DOHH2 (cell line): Measurements from ENCODE around the gene SDS.

ENCODE experiments used
- H3F3A ChIP-seq: fragments of 200-600 bp; sonication (generic), shearing (Covaris generic); 2 replicates; pipeline ENCODE4 v1.6.0; 2016; ENCODE audit warnings: antibody characterized with exemption, mild to moderate bottlenecking; ENCODE audit not compliant: control insufficient read depth, insufficient read depth
- H3K27ac ChIP-seq: fragments of 200-600 bp; sonication (generic); 2 replicates; pipeline ENCODE4 v1.5.1; 2014; ENCODE audit warnings: low read depth, mild to moderate bottlenecking, low read length, moderate library complexity
- H3K27me3 ChIP-seq: fragments of 200-600 bp; sonication (generic); 2 replicates; pipeline ENCODE4 v1.6.1; 2014; ENCODE audit warnings: mild to moderate bottlenecking, low read length, mixed read lengths; ENCODE audit not compliant: control insufficient read depth
- H3K36me3 ChIP-seq: fragments of 200-600 bp; sonication (generic); 2 replicates; pipeline ENCODE4 v1.6.1; 2014; ENCODE audit warnings: mild to moderate bottlenecking, low read length, moderate library complexity, mixed read lengths; ENCODE audit not compliant: control insufficient read depth
- H3K4me1 ChIP-seq: fragments of 200-600 bp; sonication (generic); 2 replicates; pipeline ENCODE4 v1.6.1; 2014; ENCODE audit warnings: mild to moderate bottlenecking, low read length, mixed read lengths; ENCODE audit not compliant: control insufficient read depth
- H3K4me2 ChIP-seq: fragments of 200-600 bp; sonication (generic); 2 replicates; pipeline ENCODE4 v1.6.0; 2014; ENCODE audit warnings: mild to moderate bottlenecking, low read length, moderate library complexity
- H3K4me3 ChIP-seq: fragments of 200-600 bp; sonication (generic); 2 replicates; pipeline ENCODE4 v1.5.1; 2014; ENCODE audit warnings: mild to moderate bottlenecking, low read length, mixed read lengths
- H3K79me2 ChIP-seq: fragments of 200-600 bp; sonication (generic); 2 replicates; pipeline ENCODE4 v1.6.1; 2014; ENCODE audit warnings: mild to moderate bottlenecking, low read length, mixed read lengths; ENCODE audit not compliant: control insufficient read depth
- H3K9me2 ChIP-seq: fragments of 200-600 bp; sonication (generic); replicated peaks from 2 replicates; pipeline ENCODE4 v1.6.1; 2014; ENCODE audit warnings: mild to moderate bottlenecking, low read length, mixed read lengths; ENCODE audit not compliant: control insufficient read depth
- H3K9me3 ChIP-seq: fragments of 200-600 bp; sonication (generic); 2 replicates; pipeline ENCODE4 v1.6.1; 2014; ENCODE audit warnings: antibody characterized with exemption, low read length, mixed read lengths; ENCODE audit not compliant: control insufficient read depth, insufficient read depth
- H4K20me1 ChIP-seq: fragments of 200-600 bp; sonication (generic); 2 replicates; pipeline ENCODE4 v1.6.0; 2014; ENCODE audit warnings: low read depth, mild to moderate bottlenecking, antibody characterized with exemption, low read length, moderate library complexity; ENCODE audit not compliant: control insufficient read depth, insufficient read depth
- EZH2phosphoT487 ChIP-seq: fragments of 200-600 bp; sonication (generic); IDR thresholded peaks from 2 replicates; pipeline ENCODE4 v1.6.1; 2017; ENCODE audit warnings: borderline replicate concordance, mild to moderate bottlenecking, antibody characterized with exemption, low read length, moderate library complexity, mixed read lengths
- TF ChIP-seq, protein P1 (sequence below): fragments of 200-600 bp; sonication (generic); IDR thresholded peaks from one replicate; pipeline ENCODE4 v1.5.1; 2014; ENCODE audit warnings: antibody characterized with exemption, mild to moderate bottlenecking, low read depth, low read length; ENCODE audit not compliant: poor library complexity, severe bottlenecking

The SDS gene

DNA sequence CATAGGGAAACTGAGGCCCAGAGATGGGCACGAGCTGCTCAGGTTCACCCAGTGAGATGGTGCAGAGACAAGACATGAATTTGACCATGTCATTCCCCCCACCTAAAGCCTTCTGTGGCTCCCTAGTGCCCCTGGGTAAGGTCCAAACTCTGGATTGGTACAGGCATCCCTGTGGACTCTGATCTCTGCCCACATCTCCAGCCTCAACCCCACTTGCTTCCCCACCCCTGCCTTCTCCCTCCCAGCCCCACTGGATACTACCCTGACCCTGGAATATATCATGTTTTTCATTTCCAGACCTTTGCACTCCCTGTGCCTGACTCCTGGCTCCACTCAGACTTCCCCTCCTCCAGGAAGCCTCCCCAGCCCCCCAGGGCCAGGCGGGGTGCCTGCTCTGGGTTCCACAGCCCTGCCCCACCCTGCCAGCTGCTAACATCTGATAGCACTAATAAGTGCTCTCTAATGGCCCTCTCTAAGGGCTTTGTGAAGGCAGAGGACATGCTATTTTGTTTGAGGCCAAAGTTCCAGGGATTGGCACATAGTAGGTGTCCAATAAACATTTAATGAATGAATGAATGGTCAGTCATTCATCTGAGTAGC, 17.4 kb upstream of the SDS start:
- Histone ChIP-seq H3K9me2 (no peaks in the 10 kb centered on the region), H3F3A (no peaks in the 10 kb centered on the region), H3K4me3 (no peak overlapping the region), H4K20me1 (no peaks in the 10 kb centered on the region), H3K79me2 (no peaks in the 10 kb centered on the region), H3K4me1 (peaks cover 17% of the 10 kb centered on the region), H3K27me3 (peaks cover 25% of the 10 kb centered on the region), H3K9me3 (no peaks in the 10 kb centered on the region), H3K36me3 (no peaks in the 10 kb centered on the region), H3K27ac (no peak overlapping the region), H3K4me2 (no peak overlapping the region)
- no peak for TF ChIP-seq EZH2phosphoT487
- TF ChIP-seq, protein P1, sequence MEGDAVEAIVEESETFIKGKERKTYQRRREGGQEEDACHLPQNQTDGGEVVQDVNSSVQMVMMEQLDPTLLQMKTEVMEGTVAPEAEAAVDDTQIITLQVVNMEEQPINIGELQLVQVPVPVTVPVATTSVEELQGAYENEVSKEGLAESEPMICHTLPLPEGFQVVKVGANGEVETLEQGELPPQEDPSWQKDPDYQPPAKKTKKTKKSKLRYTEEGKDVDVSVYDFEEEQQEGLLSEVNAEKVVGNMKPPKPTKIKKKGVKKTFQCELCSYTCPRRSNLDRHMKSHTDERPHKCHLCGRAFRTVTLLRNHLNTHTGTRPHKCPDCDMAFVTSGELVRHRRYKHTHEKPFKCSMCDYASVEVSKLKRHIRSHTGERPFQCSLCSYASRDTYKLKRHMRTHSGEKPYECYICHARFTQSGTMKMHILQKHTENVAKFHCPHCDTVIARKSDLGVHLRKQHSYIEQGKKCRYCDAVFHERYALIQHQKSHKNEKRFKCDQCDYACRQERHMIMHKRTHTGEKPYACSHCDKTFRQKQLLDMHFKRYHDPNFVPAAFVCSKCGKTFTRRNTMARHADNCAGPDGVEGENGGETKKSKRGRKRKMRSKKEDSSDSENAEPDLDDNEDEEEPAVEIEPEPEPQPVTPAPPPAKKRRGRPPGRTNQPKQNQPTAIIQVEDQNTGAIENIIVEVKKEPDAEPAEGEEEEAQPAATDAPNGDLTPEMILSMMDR = no peak

- no peak overlapping the region for H3K4me3 ChIP-seq
- H3K9me2 ChIP-seq = no peaks in the 10 kb centered on the region
Observed at GRCh38 chr12:113418213-113418879, 14.7 kb upstream of the SDS start.

GRCh38 chr12:113416091-113416754, 12.5 kb upstream of the SDS start:
- H3K4me1 ChIP-seq = no peaks in the 10 kb centered on the region
- H3K9me2 ChIP-seq = no peaks in the 10 kb centered on the region
- H3K36me3 ChIP-seq = no peaks in the 10 kb centered on the region
- H3K27ac ChIP-seq = no peak overlapping the region
- H3K4me2 ChIP-seq = no peak overlapping the region
- H4K20me1 ChIP-seq = no peaks in the 10 kb centered on the region
- TF ChIP-seq, protein P1 = no peak
- no peak for TF ChIP-seq EZH2phosphoT487
- H3F3A ChIP-seq = no peaks in the 10 kb centered on the region
- no peak overlapping the region for H3K4me3 ChIP-seq
- no peaks in the 10 kb centered on the region for H3K79me2 ChIP-seq
- peaks cover 16% of the 10 kb centered on the region for H3K27me3 ChIP-seq
- no peaks in the 10 kb centered on the region for H3K9me3 ChIP-seq

More at GRCh38 chr12:113418213-113418879, 14.7 kb upstream of the SDS start:
- H3K4me1 ChIP-seq = peaks cover 10% of the 10 kb centered on the region
- TF ChIP-seq EZH2phosphoT487 = no peak
- TF ChIP-seq, protein P1 = no peak
- no peaks in the 10 kb centered on the region for H3F3A ChIP-seq
- H3K27me3 ChIP-seq = peaks cover 21% of the 10 kb centered on the region
- no peak overlapping the region for H3K27ac ChIP-seq
- H4K20me1 ChIP-seq = no peaks in the 10 kb centered on the region
- H3K79me2 ChIP-seq = no peaks in the 10 kb centered on the region
- no peaks in the 10 kb centered on the region for H3K36me3 ChIP-seq
- H3K4me2 ChIP-seq = no peak overlapping the region
- H3K9me3 ChIP-seq = no peaks in the 10 kb centered on the region
